A673 (cell line): Measurements from ENCODE around the gene FRG1.
"Not testable (repeated sequence)": the region's sequence is repeated elsewhere in the genome, so short reads cannot be mapped to it uniquely, and the experiment has no call there.

Experiments used
- CTCF ChIP-seq: fragments of 300-800, 200-600 bp; sonication (generic); conservative IDR thresholded peaks from 2 replicates; pipeline ENCODE4 v1.5.1; 2017; ENCODE audit warnings: low read depth, mild to moderate bottlenecking, antibody characterized with exemption, low read length, moderate library complexity, mixed read lengths
- EZH2 ChIP-seq: fragments of 200-600 bp; sonication (generic); IDR thresholded peaks from 2 replicates; pipeline ENCODE4 v1.6.1; 2017; ENCODE audit warnings: borderline replicate concordance, low read depth, mild to moderate bottlenecking, mixed read lengths, antibody characterized with exemption, low read length; ENCODE audit not compliant: poor library complexity, severe bottlenecking

DNA sequence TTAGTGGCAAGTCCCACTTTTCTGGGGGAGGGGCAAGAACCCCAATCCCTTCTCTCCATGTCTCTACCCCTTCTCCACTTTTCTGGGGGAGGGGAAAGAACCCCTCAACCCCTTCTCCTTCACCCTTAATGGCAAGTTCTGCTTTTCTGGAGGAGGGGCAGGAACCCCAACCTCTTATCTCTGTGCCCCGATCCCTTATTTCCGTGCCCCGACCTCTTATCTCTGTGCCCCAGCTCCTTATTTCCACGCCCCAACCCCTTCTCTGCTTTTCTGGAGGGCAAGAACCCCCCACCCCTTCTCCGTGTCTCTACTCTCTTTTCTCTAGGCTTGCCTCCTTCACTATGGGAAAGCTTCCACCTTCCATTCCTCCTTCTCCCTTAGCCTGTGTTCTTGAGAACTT lies 13.9 kb upstream of the FRG1 start:
- TF ChIP-seq EZH2, CTCF: not testable (repeated sequence)
